NAMALWA (cell line): ENCODE measurements around the gene PPP2R2C.

Source experiments
- DNase-seq: peaks from one replicate; pipeline ENCODE4 v3.0.0-alpha.2; 2015; ENCODE audit warnings: low spot score

PPP2R2C gene

GRCh38 chr4:6327220-6327917 lies 145.0 kb downstream of the PPP2R2C start:
- DNase-seq, result peak; percentile 70

GRCh38 chr4:6326312-6327060 lies 145.9 kb downstream of the PPP2R2C start:
- DNase-seq, result no peak

- DNase-seq, result no peak
Measured at GRCh38 chr4:6325788-6326290, 146.6 kb downstream of the PPP2R2C start.

GRCh38 chr4:6324999-6325787 lies 147.2 kb downstream of the PPP2R2C start:
- DNase-seq, result no peak

GRCh38 chr4:6324461-6324998 lies 147.9 kb downstream of the PPP2R2C start:
- no peak for DNase-seq

GRCh38 chr4:6322761-6323566 lies 149.4 kb downstream of the PPP2R2C start:
- no peak for DNase-seq

GRCh38 chr4:6322067-6322760 lies 150.2 kb downstream of the PPP2R2C start:
- DNase-seq, result no peak

- DNase-seq, result no peak
Measured at GRCh38 chr4:6321361-6321760, 151.1 kb downstream of the PPP2R2C start.

GRCh38 chr4:6320663-6321062 lies 151.8 kb downstream of the PPP2R2C start:
- no peak for DNase-seq

GRCh38 chr4:6319530-6320150 lies 152.8 kb downstream of the PPP2R2C start:
- DNase-seq, result no peak

- DNase-seq, result no peak
Measured at GRCh38 chr4:6318206-6318605, 154.2 kb downstream of the PPP2R2C start.

GRCh38 chr4:6316461-6317003 lies 155.9 kb downstream of the PPP2R2C start:
- no peak for DNase-seq

GRCh38 chr4:6313216-6313615 lies 159.2 kb downstream of the PPP2R2C start:
- no peak for DNase-seq

- DNase-seq, result no peak
Measured at GRCh38 chr4:6309777-6310176, 162.6 kb downstream of the PPP2R2C start.

GRCh38 chr4:6308899-6309643 lies 163.3 kb downstream of the PPP2R2C start:
- no peak for DNase-seq

- DNase-seq, result no peak
Measured at GRCh38 chr4:6307891-6308290, 164.5 kb downstream of the PPP2R2C start.

GRCh38 chr4:6307230-6307629 lies 165.2 kb downstream of the PPP2R2C start:
- no peak for DNase-seq

- no peak for DNase-seq
Measured at GRCh38 chr4:6306299-6306698, 166.1 kb downstream of the PPP2R2C start.

- DNase-seq, result no peak
Measured at GRCh38 chr4:6303943-6304342, 168.5 kb downstream of the PPP2R2C start.
